Measurements from ENCODE around the gene ZNF862. TPM values are rescaled to one million over a fixed set of nuclear protein-coding genes. Genes with fewer than 3 reads are reported as not detected.
"Not testable (repeated sequence)": the region's sequence is repeated elsewhere in the genome, so short reads cannot be mapped to it uniquely, and the experiment has no call there.

The ZNF862 gene
- total and polyA plus RNA-seq, 2 of the 8 experiments (the other 6 are each of a cell fraction or from before 2014, with no cell fraction given), result 1.8 to 3.9 TPM

GRCh38 chr7:149910219-149910618 is 72.0 kb downstream of the ZNF862 start:
- H3K36me3 ChIP-seq (ENCODE audit: control insufficient read depth in 2 of 4, insufficient read depth in 4 of 4, low read length in 3 of 4); H2BK120ac ChIP-seq (replicated peaks; ENCODE audit: low read depth, low read length); H3K4ac ChIP-seq (replicated peaks; ENCODE audit: insufficient read length, low read depth, low read length); H2BK12ac ChIP-seq (ENCODE audit: low read depth, low read length); H4K5ac ChIP-seq (ENCODE audit: insufficient read length, low read depth, low read length); H3K4me1 ChIP-seq (replicated peaks in 1 of 4; ENCODE audit: control insufficient read depth in 3 of 4, insufficient read depth in 4 of 4, low read length in 3 of 4); H4K91ac ChIP-seq (replicated peaks; ENCODE audit: insufficient read length, low read length); H4K8ac ChIP-seq (ENCODE audit: extremely low read depth, insufficient read depth, low read length); H3K23ac ChIP-seq (ENCODE audit: insufficient read length); H3K79me2 ChIP-seq (ENCODE audit: control insufficient read depth in 1 of 2, insufficient read depth in 2 of 2, low read length in 2 of 2); H3K56ac ChIP-seq (replicated peaks; ENCODE audit: insufficient read length, low read depth, low read length); H3K23me2 ChIP-seq (ENCODE audit: low read depth, low read length); H2BK15ac ChIP-seq (ENCODE audit: low read length); H3K4me2 ChIP-seq (ENCODE audit: insufficient read depth in 1 of 2, low read depth in 2 of 2, low read length in 2 of 2); H2AFZ ChIP-seq (ENCODE audit: low read length); H2BK20ac ChIP-seq (ENCODE audit: low read length); H3K4me3 ChIP-seq (ENCODE audit: extremely low read depth in 1 of 4, insufficient read depth in 2 of 4, low read depth in 3 of 4, low read length in 4 of 4); H3K79me1 ChIP-seq (ENCODE audit: low read depth, low read length); H2AK5ac ChIP-seq (ENCODE audit: low read depth, low read length); H3K9ac ChIP-seq (replicated peaks in 1 of 4; ENCODE audit: extremely low read depth in 1 of 4, low read depth in 3 of 4, low read length in 3 of 4); H3K18ac ChIP-seq (ENCODE audit: extremely low read depth, low read length); H3K9me3 ChIP-seq (ENCODE audit: insufficient read depth in 2 of 2, low read depth in 1 of 2, low read length in 1 of 2); H3K27ac ChIP-seq (ENCODE audit: low read depth, low read length); H2BK5ac ChIP-seq (ENCODE audit: low read depth, low read length); POLR2A ChIA-PET (ENCODE audit: partially characterized antibody); H4K20me1 ChIP-seq (replicated peaks in 1 of 2; ENCODE audit: control insufficient read depth in 1 of 2, insufficient read depth in 2 of 2, low read length in 2 of 2); DNase-seq (ENCODE audit: low read depth in 1 of 2, low spot score in 2 of 2); H3K27me3 ChIP-seq (replicated peaks in 1 of 4; ENCODE audit: control insufficient read depth in 3 of 4, extremely low read depth in 1 of 4, insufficient read depth in 3 of 4, low read length in 3 of 4); FAIRE-seq; H3K14ac ChIP-seq (ENCODE audit: insufficient read length); CTCF ChIA-PET (ENCODE audit: partially characterized antibody): not testable (repeated sequence)
- 98% methylated on average over 6 of the region's 9 CpGs; no CpG with 5 or more reads in 1 of the 2 experiments for WGBS, 2 experiments (ENCODE audit: extremely low coverage in 1 of 2, insufficient coverage in 1 of 2, insufficient read length in 1 of 2, insufficient replicate concordance in 2 of 2, low coverage in 1 of 2, low lambda C conversion rate in 2 of 2, missing lambda C conversion rate in 1 of 2)

GRCh38 chr7:149912126-149912525 is 74.0 kb downstream of the ZNF862 start:
- POLR2A ChIA-PET (ENCODE audit: partially characterized antibody); H3K23ac ChIP-seq (ENCODE audit: insufficient read length); H3K18ac ChIP-seq (ENCODE audit: extremely low read depth, low read length); H3K56ac ChIP-seq (replicated peaks; ENCODE audit: insufficient read length, low read depth, low read length); DNase-seq (ENCODE audit: low read depth in 1 of 2, low spot score in 2 of 2); H3K27ac ChIP-seq (ENCODE audit: low read depth, low read length); H2BK120ac ChIP-seq (replicated peaks; ENCODE audit: low read depth, low read length); H2BK12ac ChIP-seq (ENCODE audit: low read depth, low read length); H3K79me1 ChIP-seq (ENCODE audit: low read depth, low read length); H4K8ac ChIP-seq (ENCODE audit: extremely low read depth, insufficient read depth, low read length); H2AFZ ChIP-seq (ENCODE audit: low read length); H3K14ac ChIP-seq (ENCODE audit: insufficient read length); CTCF ChIA-PET (ENCODE audit: partially characterized antibody); H2BK5ac ChIP-seq (ENCODE audit: low read depth, low read length); H3K4ac ChIP-seq (replicated peaks; ENCODE audit: insufficient read length, low read depth, low read length); H2AK5ac ChIP-seq (ENCODE audit: low read depth, low read length); H3K4me3 ChIP-seq (ENCODE audit: extremely low read depth in 1 of 4, insufficient read depth in 2 of 4, low read depth in 3 of 4, low read length in 4 of 4); H3K36me3 ChIP-seq (ENCODE audit: control insufficient read depth in 2 of 4, insufficient read depth in 4 of 4, low read length in 3 of 4); H4K20me1 ChIP-seq (replicated peaks in 1 of 2; ENCODE audit: control insufficient read depth in 1 of 2, insufficient read depth in 2 of 2, low read length in 2 of 2); H3K79me2 ChIP-seq (ENCODE audit: control insufficient read depth in 1 of 2, insufficient read depth in 2 of 2, low read length in 2 of 2); H3K9ac ChIP-seq (replicated peaks in 1 of 4; ENCODE audit: extremely low read depth in 1 of 4, low read depth in 3 of 4, low read length in 3 of 4); H4K5ac ChIP-seq (ENCODE audit: insufficient read length, low read depth, low read length); FAIRE-seq; H3K27me3 ChIP-seq (replicated peaks in 1 of 4; ENCODE audit: control insufficient read depth in 3 of 4, extremely low read depth in 1 of 4, insufficient read depth in 3 of 4, low read length in 3 of 4); H2BK15ac ChIP-seq (ENCODE audit: low read length); H3K4me1 ChIP-seq (replicated peaks in 1 of 4; ENCODE audit: control insufficient read depth in 3 of 4, insufficient read depth in 4 of 4, low read length in 3 of 4); H2BK20ac ChIP-seq (ENCODE audit: low read length); H3K23me2 ChIP-seq (ENCODE audit: low read depth, low read length); H3K9me3 ChIP-seq (ENCODE audit: insufficient read depth in 2 of 2, low read depth in 1 of 2, low read length in 1 of 2); H4K91ac ChIP-seq (replicated peaks; ENCODE audit: insufficient read length, low read length); H3K4me2 ChIP-seq (ENCODE audit: insufficient read depth in 1 of 2, low read depth in 2 of 2, low read length in 2 of 2): not testable (repeated sequence)
- WGBS, 2 experiments (ENCODE audit: extremely low coverage in 1 of 2, insufficient coverage in 1 of 2, insufficient read length in 1 of 2, insufficient replicate concordance in 2 of 2, low coverage in 1 of 2, low lambda C conversion rate in 2 of 2, missing lambda C conversion rate in 1 of 2), result 88% methylated on average over 1 of the region's 4 CpGs; no CpG with 5 or more reads in 1 of the 2 experiments
